NCI-H2171 treated with DMSO at 0.1 percent for 48 hours (cell line): Measurements from ENCODE around the gene CAMTA1.

ENCODE experiments used
- DNase-seq: peaks from one replicate; lab custom pipeline; 2025; lab: John Stamatoyannopoulos, UW

The CAMTA1 gene

DNA sequence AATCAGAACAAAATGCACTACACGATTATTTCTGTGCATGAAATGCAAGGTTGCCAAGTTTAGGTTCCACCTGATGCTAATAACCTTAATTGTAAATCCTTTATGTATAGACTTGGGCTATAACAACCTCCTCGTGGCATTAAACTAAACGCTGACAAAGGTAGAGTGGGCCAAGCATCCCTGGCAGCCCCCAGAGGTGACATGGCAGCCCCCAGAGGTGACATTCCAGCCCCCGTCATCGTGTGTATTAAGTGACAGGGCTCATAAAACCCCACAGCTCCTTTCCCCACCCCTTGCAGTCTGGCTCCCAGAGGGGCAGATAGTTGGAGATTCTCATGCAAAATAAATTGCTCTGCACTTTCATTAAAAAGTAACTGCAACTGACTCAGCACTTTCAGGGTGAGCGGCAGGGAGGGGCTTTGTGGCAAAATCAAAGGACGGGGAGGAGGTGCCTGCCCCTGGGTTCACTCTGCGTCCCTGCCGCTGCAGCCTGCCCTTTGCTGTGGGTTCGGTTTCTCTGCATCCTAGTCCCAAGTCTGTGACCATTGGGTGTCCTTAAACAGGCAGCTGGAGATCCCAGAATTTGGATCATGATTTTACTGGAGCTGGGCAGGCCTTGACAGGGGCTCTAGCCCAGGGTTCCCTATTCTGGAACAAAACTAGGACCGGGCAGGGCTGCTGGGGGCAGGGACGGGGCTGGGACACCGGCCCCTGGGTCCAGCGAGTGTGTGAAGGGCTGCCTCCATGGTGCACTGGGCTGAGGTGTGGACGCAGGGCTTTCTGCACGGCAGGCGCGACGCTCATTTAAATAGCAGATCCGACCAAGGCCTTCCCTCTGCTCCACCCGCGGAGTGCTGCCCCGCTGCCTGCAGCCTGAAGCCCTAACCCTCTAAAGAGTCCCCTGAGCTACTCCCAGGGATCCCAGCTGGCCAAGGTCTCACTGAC, 751.0 kb downstream of the CAMTA1 start:
- DNase-seq: no peak

DNA sequence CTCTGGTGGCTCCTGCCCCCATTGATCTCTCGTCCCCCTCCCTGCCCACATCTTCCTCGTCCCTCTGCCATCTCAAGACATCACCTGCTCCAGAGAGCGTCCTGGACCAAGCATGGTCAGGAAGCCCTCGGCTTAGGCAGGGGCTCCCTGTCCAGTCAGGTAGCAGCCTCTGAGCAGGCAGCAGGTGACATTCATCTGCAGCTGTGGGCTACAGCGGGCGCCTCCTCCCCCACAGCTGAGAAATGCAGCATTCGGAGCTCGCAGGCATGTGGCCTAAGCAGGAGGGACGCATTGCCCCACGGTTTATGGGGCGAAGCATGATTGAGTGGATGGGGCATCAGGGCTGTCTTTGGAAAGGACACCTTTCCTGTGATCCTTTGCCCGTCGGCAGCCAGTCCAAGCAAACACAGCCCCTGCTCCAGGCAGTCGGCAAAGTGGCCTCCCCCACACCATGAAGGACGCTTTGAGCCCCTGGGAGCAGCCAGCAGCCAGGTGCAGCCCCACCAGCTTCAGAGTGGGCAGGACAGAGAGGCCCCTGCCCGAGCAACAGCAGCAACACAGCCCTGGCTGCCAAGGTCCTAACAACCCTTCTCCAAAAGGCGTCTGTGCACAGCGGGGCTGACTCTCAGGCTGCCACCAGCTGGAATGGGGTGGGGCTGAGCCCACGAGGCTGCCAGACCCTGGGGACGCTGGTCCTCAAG, 751.8 kb downstream of the CAMTA1 start:
- peak; percentile 71 for DNase-seq

GRCh38 chr1:7538033-7538432, 752.8 kb downstream of the CAMTA1 start:
- DNase-seq: peak; percentile 34

- DNase-seq: no peak
These were observed 753.9 kb downstream of the CAMTA1 start for GRCh38 chr1:7538849-7539768.

DNA sequence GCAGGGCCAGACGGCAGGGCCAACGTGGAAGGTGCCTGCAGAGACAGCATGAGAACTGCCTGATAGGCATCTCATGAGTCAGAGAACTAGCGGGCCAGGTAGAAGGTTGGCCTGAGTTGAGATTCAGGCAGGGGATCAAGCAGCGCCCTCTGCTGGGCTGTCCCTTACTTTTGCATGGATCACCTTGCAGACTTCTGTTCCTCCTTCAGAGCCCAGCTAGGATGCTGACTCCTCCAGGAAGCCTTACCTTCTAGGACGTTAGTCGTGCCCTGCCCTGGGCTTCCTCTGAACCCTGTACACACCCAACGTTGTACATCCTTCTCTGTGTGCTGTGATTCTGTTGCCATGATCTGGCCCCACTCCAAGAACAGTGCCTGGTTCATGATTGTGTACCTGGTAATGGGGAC, 754.5 kb downstream of the CAMTA1 start:
- no peak for DNase-seq

GRCh38 chr1:7540816-7541215, 755.6 kb downstream of the CAMTA1 start:
- DNase-seq: no peak

GRCh38 chr1:7541629-7542028, 756.4 kb downstream of the CAMTA1 start:
- DNase-seq: no peak

DNA sequence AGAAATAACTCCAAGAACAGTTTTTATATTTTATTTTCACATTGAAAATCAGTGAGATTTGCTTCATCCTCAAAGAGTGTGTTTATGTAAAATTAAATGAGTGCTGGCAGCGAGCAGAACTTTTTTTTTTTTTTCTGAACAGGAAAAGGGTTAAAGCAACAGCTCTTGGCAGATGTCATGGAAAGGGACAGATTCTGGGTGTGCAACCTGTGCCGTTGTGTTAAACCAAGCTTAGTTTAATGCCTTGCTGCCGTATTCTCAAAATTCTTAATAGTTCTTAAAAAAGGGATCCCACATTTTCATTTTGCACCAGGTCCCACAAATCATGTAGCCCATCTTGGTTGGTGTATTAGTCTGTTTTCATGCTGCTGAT, 758.5 kb downstream of the CAMTA1 start:
- DNase-seq: peak; percentile 59

DNA sequence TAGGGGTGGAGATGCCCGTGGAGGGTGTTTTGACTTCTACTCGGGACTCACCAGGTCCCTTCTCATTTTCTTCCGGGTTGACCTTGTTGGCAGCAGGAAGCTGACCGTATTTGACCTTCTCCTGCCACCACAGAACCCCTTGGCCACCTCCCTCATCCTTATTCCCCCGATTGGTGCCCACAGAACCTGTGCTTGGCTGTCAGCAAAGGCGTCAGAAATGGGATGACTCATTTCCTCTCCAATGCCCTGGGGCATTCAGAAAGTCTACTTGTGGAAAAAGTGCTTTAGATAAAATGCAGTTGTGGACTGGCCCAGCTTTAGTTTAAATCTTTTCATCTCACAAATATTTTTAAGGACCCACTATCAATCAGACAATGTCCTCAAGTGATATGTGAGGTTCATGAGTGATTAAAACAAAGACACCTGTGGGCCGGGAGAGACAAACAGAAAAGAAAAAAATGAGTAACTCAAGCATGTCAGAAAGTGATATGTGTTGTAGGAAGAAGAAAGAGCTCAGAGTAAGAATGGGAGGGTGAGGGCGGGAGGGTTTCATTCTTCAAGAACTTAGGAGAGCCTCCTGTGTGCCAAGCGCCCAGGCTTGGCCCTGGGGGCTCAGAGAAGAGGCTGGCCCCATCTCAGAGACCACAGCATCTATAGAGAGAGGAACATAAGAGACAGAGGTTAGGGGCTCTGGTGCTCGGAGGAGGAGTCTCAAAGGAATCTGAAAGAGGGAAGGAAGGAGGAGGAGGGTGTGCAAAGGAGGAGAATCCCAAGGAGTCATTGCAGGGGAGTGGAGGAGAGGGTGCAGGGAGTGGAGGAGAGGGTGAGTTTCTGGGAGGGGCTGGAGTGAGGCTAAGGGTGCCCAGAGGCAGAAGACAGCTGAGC, 764.3 kb downstream of the CAMTA1 start:
- peak; percentile 12 for DNase-seq

- DNase-seq: no peak
These were observed 765.1 kb downstream of the CAMTA1 start for GRCh38 chr1:7550261-7550865.

GRCh38 chr1:7550981-7551380, 765.7 kb downstream of the CAMTA1 start:
- DNase-seq: no peak

- DNase-seq: no peak
These were observed 766.2 kb downstream of the CAMTA1 start for GRCh38 chr1:7551442-7551841.

DNA sequence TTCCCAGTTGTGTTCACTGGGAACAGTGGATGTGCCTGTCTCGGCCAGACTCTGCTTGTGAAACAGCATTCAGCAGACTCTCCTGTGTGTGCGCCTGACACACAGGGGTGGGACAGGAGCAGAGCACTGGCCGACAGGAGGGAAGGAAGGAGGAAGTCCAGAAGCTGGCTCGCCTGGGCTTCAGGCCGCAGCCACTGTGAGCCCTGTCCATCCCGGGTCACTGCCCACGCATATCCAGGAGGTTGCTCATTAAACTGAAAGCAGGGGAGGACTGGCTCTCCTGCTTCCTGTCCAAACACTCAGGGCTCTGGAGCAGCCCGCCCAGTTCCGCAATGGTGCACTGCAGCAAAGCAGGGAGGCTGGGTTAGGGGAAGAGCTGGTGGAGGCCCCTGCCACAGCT, 767.1 kb downstream of the CAMTA1 start:
- DNase-seq: no peak

GRCh38 chr1:7553042-7553690, 767.9 kb downstream of the CAMTA1 start:
- no peak for DNase-seq

DNA sequence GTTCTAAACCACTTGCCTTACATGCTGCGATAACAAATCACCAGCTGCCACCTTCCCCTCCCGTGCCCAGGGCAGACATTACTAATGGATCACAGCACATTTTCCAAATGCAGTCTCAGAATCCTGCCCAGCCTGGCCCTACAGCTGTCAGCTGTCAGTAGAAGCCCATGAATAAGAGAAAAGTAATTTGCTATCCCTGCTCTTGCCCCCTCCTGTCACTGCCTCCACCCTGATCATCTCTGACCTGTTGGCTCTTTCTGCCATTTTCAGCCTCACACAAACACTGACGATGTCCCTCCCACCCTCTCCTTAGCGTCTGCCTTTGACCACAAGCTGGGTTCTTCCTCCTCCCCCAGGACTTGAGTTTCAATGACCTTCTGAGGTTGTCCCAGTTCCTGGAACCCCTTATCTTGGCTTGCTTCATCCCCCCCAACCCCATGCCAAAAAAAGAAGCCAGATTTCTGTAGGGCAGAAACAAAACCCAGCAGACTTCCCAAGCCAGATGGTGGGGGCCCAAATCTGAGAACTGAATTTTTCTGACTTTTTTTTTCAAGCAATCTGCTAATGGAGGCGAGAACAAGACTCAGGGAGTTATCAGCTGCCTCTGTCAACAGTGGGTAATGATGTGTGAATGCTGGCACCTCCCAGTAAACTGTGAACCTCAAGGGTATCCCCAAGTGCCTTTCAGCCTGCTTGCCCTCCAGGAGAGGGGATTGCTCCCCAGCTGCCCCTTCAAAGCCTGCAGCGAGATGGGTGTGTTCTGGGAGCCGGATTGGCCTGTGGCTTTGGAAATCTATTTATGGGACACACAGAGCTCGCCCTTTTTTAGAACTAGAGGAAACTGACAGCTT, 769.4 kb downstream of the CAMTA1 start:
- DNase-seq: peak; percentile 94

DNA sequence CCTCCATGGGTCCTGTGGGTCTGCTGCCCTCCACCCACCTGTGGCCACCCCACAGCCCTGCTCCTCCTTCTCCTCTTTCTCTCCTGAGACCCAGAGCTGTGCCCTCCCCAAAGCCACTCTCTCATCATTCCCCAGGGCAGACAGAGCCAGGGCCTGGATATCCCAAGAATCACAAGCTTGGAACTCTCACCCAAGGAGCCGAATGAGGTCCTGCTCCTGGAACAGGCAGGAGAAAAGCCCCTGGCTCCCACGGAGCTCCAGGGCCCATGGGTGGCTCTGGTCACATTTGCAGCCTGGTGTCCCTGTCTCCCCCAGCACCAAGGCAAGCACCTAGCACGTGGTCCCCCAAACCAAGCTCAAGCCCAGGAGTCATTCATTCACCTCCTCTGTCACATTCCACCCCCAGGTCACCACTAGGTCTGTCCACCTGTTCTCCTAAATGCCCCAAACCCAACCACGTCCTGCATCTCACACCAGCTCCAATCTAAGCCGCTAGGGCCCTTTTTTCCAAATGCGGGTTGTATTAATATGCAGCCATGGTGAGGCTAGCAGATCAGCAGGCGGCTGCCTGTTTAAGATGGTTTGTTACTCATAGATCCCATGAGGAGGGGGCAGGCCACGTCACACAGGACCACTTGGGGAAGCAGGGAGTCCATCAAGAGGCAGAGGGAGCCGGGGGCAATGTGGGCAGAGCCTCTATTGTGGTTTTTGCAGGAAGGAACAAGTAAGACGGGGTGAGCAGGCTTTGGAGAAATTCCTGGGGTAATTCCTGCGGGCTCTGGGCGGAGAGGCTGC, 770.3 kb downstream of the CAMTA1 start:
- DNase-seq: peak; percentile 35

GRCh38 chr1:7557301-7557891, 772.1 kb downstream of the CAMTA1 start:
- no peak for DNase-seq

- peak; percentile 7 for DNase-seq
These were observed 772.8 kb downstream of the CAMTA1 start for GRCh38 chr1:7558041-7558461.
